GM23338 (cell line): ENCODE measurements around the gene F12.
A peak's percentile ranks its signal among the peaks of the same experiment; 100 is the strongest.

Source experiments
- CREB1 ChIP-seq: fragments of 250-450 bp; sonication (Bioruptor Pico); IDR thresholded peaks from 2 replicates; pipeline ENCODE4 v1.5.0; 2020; ENCODE audit warnings: low read depth, mild to moderate bottlenecking, moderate library complexity
- CTCF ChIP-seq, 2 experiments: fragments of 200-600 bp in 1 of 2; sonication (generic) in 1 of 2; conservative IDR thresholded peaks; 2 replicates each; pipeline versions ENCODE4 v1.5.1 to v1.6.1; 2016 to 2017; ENCODE audit warnings: antibody characterized with exemption in 2 of 2, low read depth in 2 of 2, mild to moderate bottlenecking in 2 of 2, moderate library complexity in 1 of 2
- ETS1 ChIP-seq: IDR thresholded peaks from 2 replicates; pipeline ENCODE4 v1.6.1; 2016; ENCODE audit warnings: antibody characterized with exemption
- EZH2 ChIP-seq: fragments of 200-600 bp; sonication (generic); IDR thresholded peaks from one replicate; pipeline ENCODE4 v1.8.0; 2017; ENCODE audit warnings: antibody characterized with exemption, mild to moderate bottlenecking, low read depth; ENCODE audit not compliant: unreplicated experiment
- EZH2phosphoT487 ChIP-seq: fragments of 200-600 bp; sonication (generic); IDR thresholded peaks from one replicate; pipeline ENCODE4 v1.8.1; 2018; ENCODE audit warnings: antibody characterized with exemption; ENCODE audit not compliant: unreplicated experiment
- POLR2AphosphoS5 ChIP-seq: IDR thresholded peaks from 2 replicates; pipeline ENCODE4 v1.6.1; 2016; ENCODE audit warnings: antibody characterized with exemption, low read depth
- ZNF331 ChIP-seq: fragments of 250-450 bp; sonication (Bioruptor Pico); IDR thresholded peaks from 2 replicates; pipeline ENCODE4 v1.5.0; 2020; ENCODE audit warnings: low read depth, mild to moderate bottlenecking, moderate library complexity

DNA sequence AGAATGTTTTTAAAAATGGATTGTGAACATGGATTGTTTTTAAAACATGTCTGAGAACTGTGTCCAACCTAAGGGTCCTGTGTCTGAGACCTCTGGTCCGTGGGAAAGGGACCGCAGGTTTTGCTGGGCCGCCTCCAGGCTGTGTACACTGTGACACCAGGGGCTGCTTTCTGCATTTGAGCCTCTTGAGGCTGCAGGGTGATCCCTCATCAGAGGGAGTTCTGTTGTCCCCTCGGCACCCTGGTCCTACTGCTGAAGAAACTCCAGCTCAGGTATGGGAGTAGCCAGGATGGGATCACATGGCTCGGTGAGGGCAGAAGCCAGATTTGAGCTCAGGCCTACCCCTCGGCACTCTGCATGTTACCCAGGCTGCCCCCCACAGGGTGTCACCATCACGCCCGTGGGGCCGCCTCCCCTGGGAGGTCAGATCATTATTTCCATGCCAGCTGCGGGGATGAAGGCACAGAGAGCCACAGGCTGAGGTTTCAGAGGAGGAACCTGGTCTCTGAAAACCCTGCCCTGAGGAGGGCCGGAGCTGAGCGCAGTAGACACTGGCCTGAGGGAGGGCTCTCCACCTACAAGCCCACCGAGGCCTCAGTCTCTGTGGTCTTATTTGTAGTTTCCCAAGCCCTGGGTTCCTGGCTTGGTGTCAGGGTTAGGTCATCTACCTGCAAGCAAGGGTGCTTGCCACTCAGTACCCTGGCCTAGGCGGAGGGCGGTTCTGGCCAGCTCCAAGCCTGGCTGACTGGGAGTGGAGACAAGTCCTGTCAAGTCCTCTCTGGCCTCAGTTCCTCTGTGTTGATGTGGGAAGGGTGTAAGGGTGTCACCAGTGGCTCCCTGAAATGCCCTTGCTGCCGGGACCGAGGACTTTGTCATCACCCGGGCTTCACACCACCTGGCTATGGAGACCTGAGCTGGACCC, 40.0 kb upstream of the F12 start:
- no peak for TF ChIP-seq CTCF (conservative IDR thresholded peaks at IDR 0.05; ENCODE audit: low read depth in 2 of 2)
- TF ChIP-seq POLR2AphosphoS5: 0 out of 2 replicates have a peak, but pooled peaks have one; percentile 7
- TF ChIP-seq EZH2: no peak
- no peak for TF ChIP-seq EZH2phosphoT487
- TF ChIP-seq ETS1: no peak
- TF ChIP-seq ZNF331: no peak
- TF ChIP-seq CREB1: no peak
